ENCODE results near the gene IFTAP.

DNA sequence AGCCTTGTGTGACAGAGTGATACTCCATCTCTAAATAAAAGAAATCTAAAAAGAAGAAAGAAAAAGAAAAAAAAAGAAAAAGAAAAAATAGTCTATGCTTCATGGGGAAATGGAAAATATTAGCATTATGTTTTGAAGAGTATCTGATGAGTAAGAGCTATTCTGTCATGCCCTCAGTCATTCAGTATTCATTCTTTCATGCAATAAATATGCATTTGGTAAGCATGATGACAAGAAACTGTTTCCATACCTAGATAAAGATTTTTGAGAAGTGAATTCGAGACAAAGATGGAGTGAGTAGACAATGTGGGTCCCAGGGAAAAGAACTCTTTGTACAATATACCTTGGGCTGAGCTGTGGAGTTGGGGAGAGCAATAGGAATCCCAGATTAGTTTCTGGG, 6.2 kb upstream of the IFTAP start:
- TF ChIP-seq GATA3 (IDR thresholded peaks at IDR 0.05; ENCODE audit: low read depth, low read length) (no peak), GATA2 (IDR thresholded peaks at IDR 0.05; ENCODE audit: low read depth, low read length) (no peak)

Data from SH-SY5Y (cell line).